Measurements from ENCODE around the gene SMARCC2. TPM values are rescaled to one million over a fixed set of nuclear protein-coding genes. Genes with fewer than 3 reads are reported as not detected.
A peak's percentile ranks its signal among the peaks of the same experiment; 100 is the strongest.

Gene SMARCC2
- total RNA-seq, 1 donor from 2014 or later: 147 TPM

GRCh38 chr12:56137853-56138571 lies 51.3 kb downstream of the SMARCC2 start:
- DNase-seq (ENCODE audit: extremely low spot score, unreplicated experiment): no peak
- no peaks in the 10 kb centered on the region for H3K4me1 Mint-ChIP-seq (ENCODE audit: unreplicated experiment)
- H3K36me3 Mint-ChIP-seq: peaks cover 41% of the 10 kb centered on the region
- no peaks in the 10 kb centered on the region for H3K9me3 Mint-ChIP-seq
- no peak overlapping the region for H3K4me3 Mint-ChIP-seq
- H3K27me3 Mint-ChIP-seq: no peaks in the 10 kb centered on the region
- no peak for TF ChIP-seq CTCF (conservative IDR thresholded peaks at IDR 0.05)
- H3K27ac Mint-ChIP-seq: no peak overlapping the region

GRCh38 chr12:56134897-56135296 lies 54.4 kb downstream of the SMARCC2 start:
- TF ChIP-seq CTCF (conservative IDR thresholded peaks at IDR 0.05): no peak
- Mint-ChIP-seq H3K9me3 (no peaks in the 10 kb centered on the region), H3K4me3 (no peak overlapping the region), H3K4me1 (ENCODE audit: unreplicated experiment) (peaks cover 5% of the 10 kb centered on the region), H3K27me3 (no peaks in the 10 kb centered on the region), H3K36me3 (peaks cover 44% of the 10 kb centered on the region), H3K27ac (no peak overlapping the region)
- no peak for DNase-seq (ENCODE audit: extremely low spot score, unreplicated experiment)

GRCh38 chr12:56130876-56131275 lies 58.4 kb downstream of the SMARCC2 start:
- no peaks in the 10 kb centered on the region for H3K9me3 Mint-ChIP-seq
- H3K27me3 Mint-ChIP-seq: no peaks in the 10 kb centered on the region
- no peak for TF ChIP-seq CTCF (conservative IDR thresholded peaks at IDR 0.05)
- peak overlapping the region; percentile 86 for H3K4me3 Mint-ChIP-seq
- peaks cover 34% of the 10 kb centered on the region for H3K4me1 Mint-ChIP-seq (ENCODE audit: unreplicated experiment)
- H3K36me3 Mint-ChIP-seq: peaks cover 23% of the 10 kb centered on the region
- DNase-seq (ENCODE audit: extremely low spot score, unreplicated experiment): no peak
- no peak overlapping the region for H3K27ac Mint-ChIP-seq

- DNase-seq (ENCODE audit: extremely low spot score, unreplicated experiment): no peak
- Mint-ChIP-seq H3K27ac (peak overlapping the region; percentile 94), H3K4me1 (ENCODE audit: unreplicated experiment) (peaks cover 35% of the 10 kb centered on the region), H3K4me3 (peak overlapping the region; percentile 86), H3K27me3 (no peaks in the 10 kb centered on the region), H3K36me3 (peaks cover 22% of the 10 kb centered on the region), H3K9me3 (no peaks in the 10 kb centered on the region)
- TF ChIP-seq CTCF (conservative IDR thresholded peaks at IDR 0.05): no peak
Measured at GRCh38 chr12:56129942-56130495, 59.3 kb downstream of the SMARCC2 start.

GRCh38 chr12:56129206-56129941 lies 59.9 kb downstream of the SMARCC2 start:
- H3K36me3 Mint-ChIP-seq: peaks cover 22% of the 10 kb centered on the region
- no peaks in the 10 kb centered on the region for H3K27me3 Mint-ChIP-seq
- no peak for TF ChIP-seq CTCF (conservative IDR thresholded peaks at IDR 0.05)
- peak; percentile 78 for DNase-seq (ENCODE audit: extremely low spot score, unreplicated experiment)
- H3K27ac Mint-ChIP-seq: peak overlapping the region; percentile 94
- peaks cover 36% of the 10 kb centered on the region for H3K4me1 Mint-ChIP-seq (ENCODE audit: unreplicated experiment)
- H3K9me3 Mint-ChIP-seq: no peaks in the 10 kb centered on the region
- peak overlapping the region; percentile 99 for H3K4me3 Mint-ChIP-seq

All from type B pancreatic cell (in vitro differentiated cells).